HG03575 (cell line): ENCODE results near the gene ZNF569.
A peak's percentile ranks its signal among the peaks of the same experiment; 100 is the strongest.

Source experiments
- ATAC-seq: cut with Tn5 transposase; IDR thresholded peaks from one replicate; pipeline ENCODE4 v1.9.1; 2021; ENCODE audit not compliant: unreplicated experiment, insufficient number of reproducible peaks, low FRiP score; ENCODE audit errors: extremely low read depth

The ZNF569 gene

GRCh38 chr19:37466798-37467607 lies at the start of gene ZNF569:
Gene ZNF569, minus strand, starts transcription at chr19:37467444. Its CDS starts 22,523 bp downstream, at chr19:37444921.
- peak; percentile 35 for ATAC-seq

- no peak for ATAC-seq
Observed at GRCh38 chr19:37513397-37513796, 46.2 kb upstream of the ZNF569 start.

- ATAC-seq: no peak
Observed at GRCh38 chr19:37511821-37512220, 44.6 kb upstream of the ZNF569 start.

- no peak for ATAC-seq
Observed at GRCh38 chr19:37511186-37511585, 43.9 kb upstream of the ZNF569 start.

- ATAC-seq: no peak
Observed at GRCh38 chr19:37507167-37507464, 39.9 kb upstream of the ZNF569 start.

- no peak for ATAC-seq
Observed at GRCh38 chr19:37506387-37507166, 39.3 kb upstream of the ZNF569 start, which contains the start of gene ZNF793. Gene ZNF793, plus strand, starts transcription at chr19:37506939. Its CDS starts 16,501 bp downstream, at chr19:37523440.

GRCh38 chr19:37505958-37506386 lies 38.7 kb upstream of the ZNF569 start:
- no peak for ATAC-seq

- ATAC-seq: no peak
Observed at GRCh38 chr19:37492213-37492612, 25.0 kb upstream of the ZNF569 start.

GRCh38 chr19:37484406-37485168 lies 17.3 kb upstream of the ZNF569 start:
- no peak for ATAC-seq

- no peak for ATAC-seq
Observed at GRCh38 chr19:37472165-37472564, 4.9 kb upstream of the ZNF569 start.

- ATAC-seq: no peak
Observed at GRCh38 chr19:37470216-37470615, 3.0 kb upstream of the ZNF569 start.

GRCh38 chr19:37468961-37469777 lies 1.9 kb upstream of the ZNF569 start, which contains the start of gene ZNF570:
Gene ZNF570, plus strand, starts transcription at chr19:37469356. Its CDS starts 999 bp downstream, at chr19:37470355.
- ATAC-seq: no peak

GRCh38 chr19:37467608-37468090 lies 405 bp upstream of the ZNF569 start:
- ATAC-seq: no peak

- ATAC-seq: no peak
Observed at GRCh38 chr19:37466277-37466797, 907 bp downstream of the ZNF569 start.

- no peak for ATAC-seq
Observed at GRCh38 chr19:37452500-37453245, 14.6 kb downstream of the ZNF569 start.

GRCh38 chr19:37413313-37414084 lies 53.7 kb downstream of the ZNF569 start:
- ATAC-seq: no peak

- no peak for ATAC-seq
Observed at GRCh38 chr19:37412700-37413099, 54.5 kb downstream of the ZNF569 start.
